HepG2 (cell line): ENCODE results near the gene CFL1. TPM values are rescaled to one million over a fixed set of nuclear protein-coding genes. Genes with fewer than 3 reads are reported as not detected.
A peak's percentile ranks its signal among the peaks of the same experiment; 100 is the strongest.

ENCODE experiments used
- ATAC-seq: fragments of 200-7000 bp; cut with Tn5 transposase; 3 replicates; pipeline ENCODE4 v1.9.1; 2020; ENCODE audit warnings: mild to moderate bottlenecking, moderate library complexity
- BruUV-seq: library from RNA; stranded (reverse); fragments of 400-500 nt; replicated peaks from 2 replicates; lab custom pipeline; 2021; lab: Mats Ljungman, UMichigan
- CTCF ChIA-PET: fragments of 300-600 bp; formaldehyde crosslinking; extraction: SDS; loops from one replicate; lab custom pipeline; 2021; ENCODE audit warnings: low total read pairs, inconsistent platforms, low intra/inter-chr PET ratio; lab: Yijun Ruan, JAX
- POLR2A ChIA-PET: fragments of 350-600 bp; sonication (Branson Sonifier 250); formaldehyde crosslinking; loops from one replicate; lab custom pipeline; 2020; ENCODE audit warnings: antibody characterized with exemption, inconsistent platforms; lab: Yijun Ruan, JAX
- DNase-seq: peaks from one replicate; pipeline ENCODE4 v3.0.0-alpha.2; 2015; ENCODE audit warnings: low spot score
- FAIRE-seq: peaks from 3 replicates; lab custom pipeline; 2011; peaks lifted over from hg19 to GRCh38; lab: Jason Lieb, UNC
- H2AFZ ChIP-seq: one replicate; pipeline ENCODE4 v1.6.1; 2011; ENCODE audit warnings: low read length, inconsistent platforms
- H3K27ac ChIP-seq: fragments of 300-600 bp; 3 replicates; pipeline ENCODE4 v1.8.0; 2011; ENCODE audit warnings: mixed run types, mild to moderate bottlenecking, mixed read lengths, low read length, inconsistent platforms; ENCODE audit not compliant: insufficient read depth; ENCODE audit errors: extremely low read length
- H3K27me3 ChIP-seq, 2 experiments: fragments of 200-600 bp in 1 of 2; 2 replicates in 1 of 2; 3 replicates in 1 of 2; pipeline versions ENCODE4 v1.6.0 to v1.8.0; 2011; ENCODE audit warnings: low read length in 2 of 2, mild to moderate bottlenecking in 2 of 2, moderate library complexity in 2 of 2, inconsistent platforms in 1 of 2; ENCODE audit not compliant: insufficient read depth in 2 of 2, control insufficient read depth in 1 of 2
- H3K36me3 ChIP-seq, 2 experiments: fragments of 200-600 bp in 1 of 2; replicated peaks in 1 of 2; 2 replicates in 1 of 2; 3 replicates in 1 of 2; pipeline versions ENCODE4 v1.5.1 to v1.8.0; 2011; ENCODE audit warnings: low read length in 2 of 2, inconsistent platforms in 1 of 2; ENCODE audit not compliant: insufficient read depth in 2 of 2, control insufficient read depth in 1 of 2
- H3K4me1 ChIP-seq: 2 replicates; pipeline ENCODE4 v1.5.1; 2012; ENCODE audit warnings: low read length, inconsistent platforms; ENCODE audit not compliant: insufficient read depth
- H3K4me2 ChIP-seq: 2 replicates; pipeline ENCODE4 v1.6.0; 2011; ENCODE audit warnings: low read depth, low read length, inconsistent platforms
- H3K4me3 ChIP-seq, 3 experiments: fragments of 200-600 bp in 1 of 3; sonication (generic), shearing (Covaris generic) in 1 of 3; replicated peaks in 1 of 3; 2 replicates each; pipeline ENCODE4 v1.5.1; 2011 to 2016; ENCODE audit warnings: low read length in 3 of 3, inconsistent platforms in 2 of 3, low read depth in 2 of 3, mild to moderate bottlenecking in 2 of 3, control low read depth in 1 of 3, mixed read lengths in 1 of 3; ENCODE audit not compliant: insufficient read depth in 1 of 3
- H3K79me2 ChIP-seq: one replicate; pipeline ENCODE4 v1.6.1; 2011; ENCODE audit warnings: low read length, inconsistent platforms; ENCODE audit not compliant: insufficient read depth
- H3K9ac ChIP-seq: 2 replicates; pipeline ENCODE4 v1.6.0; 2011; ENCODE audit warnings: mild to moderate bottlenecking, low read depth, low read length, inconsistent platforms; ENCODE audit not compliant: insufficient read depth
- H3K9me3 ChIP-seq: 2 replicates; pipeline ENCODE4 v1.5.1; 2012; ENCODE audit warnings: mild to moderate bottlenecking, low read length
- H4K20me1 ChIP-seq: 2 replicates; pipeline ENCODE4 v1.6.0; 2011; ENCODE audit warnings: inconsistent platforms, mild to moderate bottlenecking, low read length, moderate library complexity; ENCODE audit not compliant: insufficient read depth
- CENPX ChIP-seq: sonication (generic); formaldehyde crosslinking; IDR thresholded peaks from 2 replicates; pipeline ENCODE4 v1.9.0; 2021; ENCODE audit warnings: mild to moderate bottlenecking, missing genetic modification reagents, moderate library complexity
- CHD4 ChIP-seq: fragments of 200-600 bp; sonication (generic); IDR thresholded peaks from 2 replicates; pipeline ENCODE4 v1.7.0; 2017; ENCODE audit warnings: mild to moderate bottlenecking, low read length, borderline replicate concordance
- GLI4 ChIP-seq: sonication (generic); formaldehyde crosslinking; IDR thresholded peaks from 2 replicates; pipeline ENCODE4 v1.5.1; 2020; ENCODE audit warnings: missing genetic modification reagents, mild to moderate bottlenecking, moderate library complexity, borderline replicate concordance
- KMT2A ChIP-seq: sonication (generic); formaldehyde crosslinking; IDR thresholded peaks from 2 replicates; pipeline ENCODE4 v1.4.0; 2020; ENCODE audit warnings: missing genetic modification reagents
- MXI1 ChIP-seq: IDR thresholded peaks from 3 replicates; pipeline ENCODE4 v1.6.1; 2012; ENCODE audit warnings: low read depth, low read length, inconsistent platforms, borderline replicate concordance
- TCF12 ChIP-seq, 2 experiments: fragments of 450-650 bp in 1 of 2; sonication (generic) in 1 of 2; formaldehyde crosslinking in 1 of 2; IDR thresholded peaks; 2 replicates each; pipeline versions ENCODE4 v1.6.1 to v1.8.0; 2017 to 2022; ENCODE audit warnings: antibody characterized with exemption in 1 of 2, mild to moderate bottlenecking in 1 of 2, missing genetic modification reagents in 1 of 2, moderate library complexity in 1 of 2
- ZNF670 ChIP-seq: sonication (generic); formaldehyde crosslinking; IDR thresholded peaks from 2 replicates; pipeline ENCODE4 v1.8.0; 2022; ENCODE audit warnings: mild to moderate bottlenecking, missing genetic modification reagents, borderline replicate concordance
- WGBS: methylation state at CpG from one replicate; pipeline ENCODE4 v1.1.6; 2017; ENCODE audit warnings: low lambda C conversion rate; 5-methylcytosine and 5-hydroxymethylcytosine counted together
- in situ Hi-C: cut with HindIII; loops from 2 replicates; pipeline ENCODE4 v1.10.0; 2017; ENCODE audit warnings: low pct_unique_long_range_greater_than_20kb; ENCODE audit not compliant: extremely low pct_ligation_motif_present
- intact Hi-C: fragments of 100-400 bp; cut with micrococcal nuclease; formaldehyde crosslinking; loops from one replicate; pipeline ENCODE4 v1.10.0; 2022; ENCODE audit not compliant: unreplicated experiment
- polyA plus RNA-seq, 8 experiments: library from polyadenylated mRNA; depleted of rRNA in 3 of 8; stranded (reverse) in 7 of 8; unstranded in 1 of 8; fragments of >200 nt; fragmentation: Illumina TruSeq in 4 of 8; extraction: Trizol in 4 of 8; gene quantifications; 2 replicates each; pipeline versions ENCODE4 v1.2.1 to v1.2.3, GENCODE V29; 2011 to 2016; ENCODE audit warnings: low read depth in 4 of 8, missing spikeins in 1 of 8, mixed read lengths in 1 of 8; ENCODE audit not compliant: insufficient read depth in 1 of 8
- total RNA-seq, 5 experiments: library from RNA; depleted of rRNA; stranded (reverse); fragments of >200 nt; fragmentation: Illumina TruSeq; extraction: Trizol; gene quantifications; 2 replicates each; pipeline ENCODE4 v1.2.3, GENCODE V29; 2016; ENCODE audit warnings: low read depth in 1 of 5

CFL1 gene
- total and polyA plus RNA-seq, 2 of the 13 experiments (the other 11 are each of a cell fraction or from before 2014, with no cell fraction given) = 379 to 383 TPM

DNA sequence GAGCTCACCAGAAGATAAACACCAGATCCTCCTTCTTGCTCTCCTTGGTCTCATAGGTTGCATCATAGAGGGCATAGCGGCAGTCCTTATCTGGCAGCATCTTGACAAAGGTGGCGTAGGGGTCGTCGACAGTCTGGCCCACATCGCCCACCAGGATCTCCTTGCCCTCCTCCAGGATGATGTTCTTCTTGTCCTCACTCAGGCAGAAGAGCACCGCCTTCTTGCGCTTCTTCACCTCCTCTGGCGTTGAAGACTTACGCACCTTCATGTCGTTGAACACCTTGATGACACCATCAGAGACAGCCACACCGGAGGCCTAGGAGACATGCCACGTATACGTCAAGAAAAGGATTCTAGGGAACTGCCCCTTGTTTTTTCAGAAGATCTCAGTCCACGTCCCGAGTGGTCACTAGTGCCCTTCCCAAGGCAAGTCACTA lies 2.0 kb downstream of the CFL1 start:
- Histone ChIP-seq H3K27me3 (no peaks in the 10 kb centered on the region; a peak in 1 of 5 replicates), H4K20me1 (peaks cover 50% of the 10 kb centered on the region), H2AFZ (no peak overlapping the region), H3K4me1 (peaks cover 51% of the 10 kb centered on the region), H3K79me2 (peaks cover 24% of the 10 kb centered on the region), H3K36me3 (peaks cover 14 to 34% of the 10 kb centered on the region in 2 experiments), H3K4me3 (peak overlapping the region in 1 of 3 experiments; percentile 99; a peak in 2 of 6 replicates), H3K9me3 (0 out of 2 replicates have a peak, but pooled peaks cover 4% of the 10 kb centered on the region), H3K27ac (no peak overlapping the region), H3K4me2 (peak overlapping the region; percentile 79), H3K9ac (peak overlapping the region; percentile 86; the same call in 1 of the 2 replicates)
- in situ Hi-C loops (loop anchor here (10.0 kb wide), 1 partner anchor 301 kb away; the partner anchor contains the start of gene LTBP3), intact Hi-C loops (no loop called here)
- ATAC-seq (no peak), DNase-seq (no peak), FAIRE-seq (no peak)
- WGBS = 94% methylated on average over 15 of the region's 15 CpGs
- no TSS peak for BruUV-seq
- TF ChIP-seq CHD4 (no peak), CENPX (CRISPR knock-in tag) (no peak), KMT2A (CRISPR knock-in tag) (no peak), ZNF670 (CRISPR knock-in tag) (no peak), TCF12 (IDR thresholded peaks at IDR 0.05) (no peak), TCF12 (CRISPR knock-in tag; IDR thresholded peaks at IDR 0.05) (no peak), MXI1 (no peak), GLI4 (CRISPR knock-in tag) (no peak)
- CTCF ChIA-PET = no interaction called here
- POLR2A ChIA-PET = interaction anchor here (1.3 kb wide), 1 partner anchor 35 kb away, joined by 3 read pairs; the partner anchor contains the start of gene CCDC85B
